Ishikawa (cell line): Measurements from ENCODE around the gene SORBS2.

Source experiments
- MAX ChIP-seq: IDR thresholded peaks from 2 replicates; pipeline ENCODE4 v1.6.1; 2012
- RAD21 ChIP-seq: IDR thresholded peaks from 2 replicates; pipeline ENCODE4 v1.6.1; 2012; ENCODE audit warnings: low read depth
- TEAD4 ChIP-seq: IDR thresholded peaks from 2 replicates; pipeline ENCODE4 v1.6.1; 2012

- no peak for TF ChIP-seq MAX
- TF ChIP-seq RAD21, result no peak
- TF ChIP-seq TEAD4, result no peak
Measured at GRCh38 chr4:185657183-185657582, 154.8 kb downstream of the SORBS2 start.
